ENCODE measurements around the gene CERS3.

Gene CERS3

GRCh38 chr15:100508641-100509300 lies 20.0 kb downstream of the CERS3 start:
- Histone ChIP-seq H3K27me3 (ENCODE audit: insufficient read depth, low read length) (no peaks in the 10 kb centered on the region; the same call in 1 of the 2 replicates), H3K4me1 (ENCODE audit: control insufficient read depth, insufficient read depth, low read length, unreplicated experiment) (no peaks in the 10 kb centered on the region), H3K27ac (ENCODE audit: low read depth, low read length) (no peak overlapping the region), H2AFZ (ENCODE audit: low read length, unreplicated experiment) (no peak overlapping the region), H3K79me2 (ENCODE audit: control insufficient read depth, insufficient read depth, low read length, unreplicated experiment) (no peaks in the 10 kb centered on the region), H3K36me3 (ENCODE audit: insufficient read depth, low read length) (no peaks in the 10 kb centered on the region), H3K4me3 (ENCODE audit: low read depth, low read length) (no peak overlapping the region)

- H3K27ac ChIP-seq (ENCODE audit: low read depth, low read length) = no peak overlapping the region
- no peaks in the 10 kb centered on the region for H3K36me3 ChIP-seq (ENCODE audit: insufficient read depth, low read length)
- H3K27me3 ChIP-seq (ENCODE audit: insufficient read depth, low read length) = no peaks in the 10 kb centered on the region
- H2AFZ ChIP-seq (ENCODE audit: low read length, unreplicated experiment) = no peak overlapping the region
- no peaks in the 10 kb centered on the region for H3K4me1 ChIP-seq (ENCODE audit: control insufficient read depth, insufficient read depth, low read length, unreplicated experiment)
- no peak overlapping the region for H3K4me3 ChIP-seq (ENCODE audit: low read depth, low read length)
- H3K79me2 ChIP-seq (ENCODE audit: control insufficient read depth, insufficient read depth, low read length, unreplicated experiment) = no peaks in the 10 kb centered on the region
Measured at GRCh38 chr15:100502651-100503050, 26.1 kb downstream of the CERS3 start.

GRCh38 chr15:100501117-100501516 lies 27.6 kb downstream of the CERS3 start:
- no peaks in the 10 kb centered on the region for H3K36me3 ChIP-seq (ENCODE audit: insufficient read depth, low read length)
- H3K27me3 ChIP-seq (ENCODE audit: insufficient read depth, low read length) = no peaks in the 10 kb centered on the region
- H3K4me3 ChIP-seq (ENCODE audit: low read depth, low read length) = no peak overlapping the region
- no peak overlapping the region for H3K27ac ChIP-seq (ENCODE audit: low read depth, low read length)
- H2AFZ ChIP-seq (ENCODE audit: low read length, unreplicated experiment) = no peak overlapping the region
- no peaks in the 10 kb centered on the region for H3K79me2 ChIP-seq (ENCODE audit: control insufficient read depth, insufficient read depth, low read length, unreplicated experiment)
- H3K4me1 ChIP-seq (ENCODE audit: control insufficient read depth, insufficient read depth, low read length, unreplicated experiment) = no peaks in the 10 kb centered on the region

GRCh38 chr15:100500226-100500990 lies 28.3 kb downstream of the CERS3 start:
- H3K79me2 ChIP-seq (ENCODE audit: control insufficient read depth, insufficient read depth, low read length, unreplicated experiment) = no peaks in the 10 kb centered on the region
- no peak overlapping the region for H3K4me3 ChIP-seq (ENCODE audit: low read depth, low read length)
- H3K36me3 ChIP-seq (ENCODE audit: insufficient read depth, low read length) = no peaks in the 10 kb centered on the region
- H3K27me3 ChIP-seq (ENCODE audit: insufficient read depth, low read length) = no peaks in the 10 kb centered on the region
- H2AFZ ChIP-seq (ENCODE audit: low read length, unreplicated experiment) = no peak overlapping the region
- H3K4me1 ChIP-seq (ENCODE audit: control insufficient read depth, insufficient read depth, low read length, unreplicated experiment) = no peaks in the 10 kb centered on the region
- no peak overlapping the region for H3K27ac ChIP-seq (ENCODE audit: low read depth, low read length)

GRCh38 chr15:100495861-100496260 lies 32.9 kb downstream of the CERS3 start:
- Histone ChIP-seq H3K4me1 (ENCODE audit: control insufficient read depth, insufficient read depth, low read length, unreplicated experiment) (no peaks in the 10 kb centered on the region), H3K27ac (ENCODE audit: low read depth, low read length) (no peak overlapping the region), H2AFZ (ENCODE audit: low read length, unreplicated experiment) (no peak overlapping the region), H3K79me2 (ENCODE audit: control insufficient read depth, insufficient read depth, low read length, unreplicated experiment) (no peaks in the 10 kb centered on the region), H3K4me3 (ENCODE audit: low read depth, low read length) (no peak overlapping the region), H3K36me3 (ENCODE audit: insufficient read depth, low read length) (no peaks in the 10 kb centered on the region), H3K27me3 (ENCODE audit: insufficient read depth, low read length) (no peaks in the 10 kb centered on the region)

- H3K27me3 ChIP-seq (ENCODE audit: insufficient read depth, low read length) = no peaks in the 10 kb centered on the region
- H3K36me3 ChIP-seq (ENCODE audit: insufficient read depth, low read length) = no peaks in the 10 kb centered on the region
- no peaks in the 10 kb centered on the region for H3K79me2 ChIP-seq (ENCODE audit: control insufficient read depth, insufficient read depth, low read length, unreplicated experiment)
- no peak overlapping the region for H3K27ac ChIP-seq (ENCODE audit: low read depth, low read length)
- no peaks in the 10 kb centered on the region for H3K4me1 ChIP-seq (ENCODE audit: control insufficient read depth, insufficient read depth, low read length, unreplicated experiment)
- H3K4me3 ChIP-seq (ENCODE audit: low read depth, low read length) = no peak overlapping the region
- no peak overlapping the region for H2AFZ ChIP-seq (ENCODE audit: low read length, unreplicated experiment)
Measured at GRCh38 chr15:100493213-100493612, 35.5 kb downstream of the CERS3 start.

GRCh38 chr15:100484443-100484842 lies 44.3 kb downstream of the CERS3 start:
- Histone ChIP-seq H3K4me1 (ENCODE audit: control insufficient read depth, insufficient read depth, low read length, unreplicated experiment) (no peaks in the 10 kb centered on the region), H3K36me3 (ENCODE audit: insufficient read depth, low read length) (no peaks in the 10 kb centered on the region), H3K79me2 (ENCODE audit: control insufficient read depth, insufficient read depth, low read length, unreplicated experiment) (no peaks in the 10 kb centered on the region), H3K27me3 (ENCODE audit: insufficient read depth, low read length) (no peaks in the 10 kb centered on the region), H2AFZ (ENCODE audit: low read length, unreplicated experiment) (no peak overlapping the region), H3K27ac (ENCODE audit: low read depth, low read length) (no peak overlapping the region), H3K4me3 (ENCODE audit: low read depth, low read length) (no peak overlapping the region)

GRCh38 chr15:100483370-100483769 lies 45.4 kb downstream of the CERS3 start:
- Histone ChIP-seq H3K4me3 (ENCODE audit: low read depth, low read length) (no peak overlapping the region), H3K79me2 (ENCODE audit: control insufficient read depth, insufficient read depth, low read length, unreplicated experiment) (no peaks in the 10 kb centered on the region), H2AFZ (ENCODE audit: low read length, unreplicated experiment) (no peak overlapping the region), H3K36me3 (ENCODE audit: insufficient read depth, low read length) (no peaks in the 10 kb centered on the region), H3K27ac (ENCODE audit: low read depth, low read length) (no peak overlapping the region), H3K27me3 (ENCODE audit: insufficient read depth, low read length) (no peaks in the 10 kb centered on the region), H3K4me1 (ENCODE audit: control insufficient read depth, insufficient read depth, low read length, unreplicated experiment) (no peaks in the 10 kb centered on the region)

GRCh38 chr15:100476805-100477204 lies 51.9 kb downstream of the CERS3 start:
- H3K36me3 ChIP-seq (ENCODE audit: insufficient read depth, low read length) = no peaks in the 10 kb centered on the region
- no peak overlapping the region for H3K27ac ChIP-seq (ENCODE audit: low read depth, low read length)
- no peaks in the 10 kb centered on the region for H3K79me2 ChIP-seq (ENCODE audit: control insufficient read depth, insufficient read depth, low read length, unreplicated experiment)
- H3K27me3 ChIP-seq (ENCODE audit: insufficient read depth, low read length) = no peaks in the 10 kb centered on the region
- H2AFZ ChIP-seq (ENCODE audit: low read length, unreplicated experiment) = no peak overlapping the region
- no peak overlapping the region for H3K4me3 ChIP-seq (ENCODE audit: low read depth, low read length)
- H3K4me1 ChIP-seq (ENCODE audit: control insufficient read depth, insufficient read depth, low read length, unreplicated experiment) = no peaks in the 10 kb centered on the region

GRCh38 chr15:100472736-100473135 lies 56.0 kb downstream of the CERS3 start:
- H2AFZ ChIP-seq (ENCODE audit: low read length, unreplicated experiment) = no peak overlapping the region
- H3K79me2 ChIP-seq (ENCODE audit: control insufficient read depth, insufficient read depth, low read length, unreplicated experiment) = no peaks in the 10 kb centered on the region
- no peaks in the 10 kb centered on the region for H3K27me3 ChIP-seq (ENCODE audit: insufficient read depth, low read length)
- H3K4me3 ChIP-seq (ENCODE audit: low read depth, low read length) = no peak overlapping the region
- H3K36me3 ChIP-seq (ENCODE audit: insufficient read depth, low read length) = no peaks in the 10 kb centered on the region
- no peaks in the 10 kb centered on the region for H3K4me1 ChIP-seq (ENCODE audit: control insufficient read depth, insufficient read depth, low read length, unreplicated experiment)
- H3K27ac ChIP-seq (ENCODE audit: low read depth, low read length) = no peak overlapping the region

GRCh38 chr15:100471933-100472332 lies 56.8 kb downstream of the CERS3 start:
- no peak overlapping the region for H2AFZ ChIP-seq (ENCODE audit: low read length, unreplicated experiment)
- H3K4me3 ChIP-seq (ENCODE audit: low read depth, low read length) = no peak overlapping the region
- H3K27ac ChIP-seq (ENCODE audit: low read depth, low read length) = no peak overlapping the region
- H3K4me1 ChIP-seq (ENCODE audit: control insufficient read depth, insufficient read depth, low read length, unreplicated experiment) = no peaks in the 10 kb centered on the region
- H3K36me3 ChIP-seq (ENCODE audit: insufficient read depth, low read length) = no peaks in the 10 kb centered on the region
- H3K27me3 ChIP-seq (ENCODE audit: insufficient read depth, low read length) = no peaks in the 10 kb centered on the region
- no peaks in the 10 kb centered on the region for H3K79me2 ChIP-seq (ENCODE audit: control insufficient read depth, insufficient read depth, low read length, unreplicated experiment)

Data from ACC112 (cell line).